Spleen (tissue), 11 donors: ENCODE results near the gene DCTN3. TPM values are rescaled to one million over a fixed set of nuclear protein-coding genes. Genes with fewer than 3 reads are reported as not detected.
A peak's percentile ranks its signal among the peaks of the same experiment; 100 is the strongest.
"Not testable (repeated sequence)": the region's sequence is repeated elsewhere in the genome, so short reads cannot be mapped to it uniquely, and the experiment has no call there.

ENCODE experiments used
- DNase-seq: peaks from one replicate; pipeline ENCODE4 v3.0.0-alpha.2; 2020
- H3K27ac ChIP-seq, 8 donors: fragments of 200-600 bp; sonication (generic) in 7 of 8; 1 replicate in 4 of 8; 2 replicates in 4 of 8; pipeline versions ENCODE4 v1.5.0 to v1.8.0; 2016 to 2021; ENCODE audit warnings: inconsistent platforms in 4 of 8, mild to moderate bottlenecking in 4 of 8, moderate library complexity in 1 of 8
- H3K27me3 ChIP-seq, 7 donors: fragments of 200-600 bp; sonication (generic) in 6 of 7; replicated peaks in 1 of 7; 1 replicate in 4 of 7; 2 replicates in 3 of 7; pipeline versions ENCODE4 v1.5.0 to v1.8.0; 2016 to 2021; ENCODE audit warnings: inconsistent platforms in 3 of 7, mild to moderate bottlenecking in 1 of 7
- H3K36me3 ChIP-seq, 6 donors: fragments of 200-600 bp; sonication (generic) in 5 of 6; 1 replicate in 4 of 6; 2 replicates in 2 of 6; pipeline versions ENCODE4 v1.5.0 to v1.8.0; 2016 to 2021; ENCODE audit warnings: inconsistent platforms in 2 of 6
- H3K4me1 ChIP-seq, 6 donors: fragments of 200-600 bp; sonication (generic) in 5 of 6; 1 replicate in 3 of 6; 2 replicates in 3 of 6; pipeline versions ENCODE4 v1.5.0 to v1.8.0; 2016 to 2021; ENCODE audit warnings: inconsistent platforms in 3 of 6
- H3K4me3 ChIP-seq, 8 donors: fragments of 200-600 bp; sonication (generic) in 7 of 8; 1 replicate in 4 of 8; 2 replicates in 4 of 8; pipeline versions ENCODE4 v1.5.0 to v1.8.0; 2016 to 2021; ENCODE audit warnings: inconsistent platforms in 4 of 8, mild to moderate bottlenecking in 4 of 8, moderate library complexity in 2 of 8
- H3K9me3 ChIP-seq, 8 donors: fragments of 200-600 bp; sonication (generic) in 7 of 8; 1 replicate in 4 of 8; 2 replicates in 4 of 8; pipeline versions ENCODE4 v1.5.0 to v1.8.0; 2016 to 2021; ENCODE audit warnings: inconsistent platforms in 4 of 8
- CTCF ChIP-seq, 11 experiments: fragments of 200-600 bp in 7 of 11; fragments of 450-650 bp in 4 of 11; sonication (generic) in 4 of 11; IDR thresholded peaks in 8 of 11; conservative IDR thresholded peaks in 3 of 11; 1 replicate in 7 of 11; 2 replicates in 4 of 11; pipeline versions ENCODE4 v1.4.0 to v1.8.0; 2016 to 2021; ENCODE audit warnings: antibody characterized with exemption in 11 of 11, inconsistent platforms in 4 of 11, mild to moderate bottlenecking in 1 of 11
- POLR2A ChIP-seq, 3 donors: fragments of 450-650 bp; IDR thresholded peaks; one replicate each; pipeline ENCODE4 v1.5.1; 2017; ENCODE audit warnings: antibody characterized with exemption in 3 of 3, mild to moderate bottlenecking in 1 of 3
- POLR2AphosphoS5 ChIP-seq, 3 donors: sonication (generic); formaldehyde crosslinking; IDR thresholded peaks; one replicate each; pipeline ENCODE4 v1.5.1; 2017; ENCODE audit warnings: antibody characterized with exemption in 3 of 3
- WGBS, 5 donors: extraction: QIAGEN DNeasy Blood & Tissue Kit in 3 of 5; methylation state at CpG; one replicate each; pipeline versions ENCODE4 v1.1.5 to v1.1.7; 2013 to 2018; 5-methylcytosine and 5-hydroxymethylcytosine counted together
- intact Hi-C: fragments of 100-400 bp; cut with DNase I; formaldehyde crosslinking; loops from one replicate; pipeline ENCODE4 v1.15.0; 2023; ENCODE audit warnings: low total_unique reads
- polyA plus RNA-seq, 3 donors: library from polyadenylated mRNA; stranded (reverse); fragments of 200-250 nt; gene quantifications; one replicate each; pipeline ENCODE4 v1.2.1, GENCODE V29; 2013
- total RNA-seq, 7 donors: library from RNA; depleted of rRNA in 3 of 7; stranded (reverse); fragments of >200 nt in 3 of 7; fragmentation: NEBNext Ultra II Directional in 4 of 7; extraction: Animal tissue kit (Norgen Biotek cat#: 25700) in 4 of 7; gene quantifications; one replicate each; pipeline versions ENCODE4 v1.1.0 to v1.2.1, GENCODE V29; 2016 to 2021
- donor health status: healthy with polysubstance abuse.
- donor health status: DM: no; HTN: no; CAD: no; lungs with moderate emphysema.
- donor health status: DM: no; HTN: no; CAD: no.
- donor health status: Bipolar disorder and iron deficiency.
- donor health status: healthy.
- donor health status: DM: no; HTN: no; CAD: no.
- donor health status: DM: yes; HTN: yes; CAD: no.

Gene DCTN3
- total and polyA plus RNA-seq, 10 donors: 43.8 to 79.8 (median 56.7) TPM

- H3K36me3 ChIP-seq: no peaks in the 10 kb centered on the region
- no peak overlapping the region for H3K4me3 ChIP-seq
- no peaks in the 10 kb centered on the region for H3K9me3 ChIP-seq
- TF ChIP-seq POLR2A (IDR thresholded peaks at IDR 0.05): no peak
- TF ChIP-seq POLR2AphosphoS5 (IDR thresholded peaks at IDR 0.05): no peak
- TF ChIP-seq CTCF (IDR thresholded peaks at IDR 0.05 in 8 of 11, conservative IDR thresholded peaks at IDR 0.05 in 3 of 11): no peak
- 96 to 100% (median 98%) methylated on average over 1 of the region's 1 CpG for WGBS, 5 donors
- DNase-seq: no peak
- H3K4me1 ChIP-seq: peaks cover 11 to 29% (median 23%) of the 10 kb centered on the region in 6 donors
- intact Hi-C loops: no loop called here
- no peak overlapping the region for H3K27ac ChIP-seq
- H3K27me3 ChIP-seq: no peaks in the 10 kb centered on the region
These were observed 22.4 kb upstream of the DCTN3 start for GRCh38 chr9:34642679-34643078.

GRCh38 chr9:34639322-34639721, 19.0 kb upstream of the DCTN3 start:
- peaks cover 0 to 13% (median 3%) of the 10 kb centered on the region in 6 donors for H3K36me3 ChIP-seq
- 85 to 95% (median 89%) methylated on average over 8 of the region's 8 CpGs for WGBS, 5 donors
- intact Hi-C loops, H3K27me3 ChIP-seq, H3K27ac ChIP-seq, H3K4me3 ChIP-seq, DNase-seq, H3K9me3 ChIP-seq: not testable (repeated sequence)
- H3K4me1 ChIP-seq: peaks cover 0 to 41% (median 33%) of the 10 kb centered on the region in 6 donors

GRCh38 chr9:34638138-34638445, 17.8 kb upstream of the DCTN3 start:
- 21 to 38% (median 22%) methylated on average over 7 of the region's 7 CpGs for WGBS, 5 donors
- peaks cover 0 to 49% (median 37%) of the 10 kb centered on the region in 6 donors for H3K4me1 ChIP-seq
- H3K27me3 ChIP-seq: no peaks in the 10 kb centered on the region
- no peak for DNase-seq
- intact Hi-C loops: no loop called here
- H3K27ac ChIP-seq: peak overlapping the region; percentile 80 to 95 (median 90)
- TF ChIP-seq POLR2AphosphoS5 (IDR thresholded peaks at IDR 0.05) (no peak), POLR2A (IDR thresholded peaks at IDR 0.05) (no peak), CTCF (IDR thresholded peaks at IDR 0.05 in 8 of 11, conservative IDR thresholded peaks at IDR 0.05 in 3 of 11) (no peak)
- H3K9me3 ChIP-seq: no peaks in the 10 kb centered on the region
- peaks cover 0 to 13% (median 3%) of the 10 kb centered on the region in 6 donors for H3K36me3 ChIP-seq
- peak overlapping the region; percentile 66 to 95 (median 72) for H3K4me3 ChIP-seq

GRCh38 chr9:34637356-34638137, 17.3 kb upstream of the DCTN3 start, which contains the start of gene SIGMAR1:
TSS of gene SIGMAR1 (minus strand) at chr9:34637787. CDS start at chr9:34637697, 90 bp downstream.
- Histone ChIP-seq H3K4me1 (peaks cover 0 to 49% (median 37%) of the 10 kb centered on the region in 6 donors), H3K27me3 (no peaks in the 10 kb centered on the region), H3K36me3 (peaks cover 0 to 13% (median 3%) of the 10 kb centered on the region in 6 donors), H3K4me3 (peak within 1 kb of the TSS; percentile 66 to 95 (median 72)), H3K27ac (peak within 1 kb of the TSS; percentile 80 to 95 (median 90)), H3K9me3 (no peaks in the 10 kb centered on the region)
- 0 to 1% (median 1%) methylated on average over 32 to 74 of the region's 74 CpGs for WGBS, 5 donors
- peak in 1 of 3 donors; percentile 72 for TF ChIP-seq POLR2A (IDR thresholded peaks at IDR 0.05)
- TF ChIP-seq POLR2AphosphoS5 (IDR thresholded peaks at IDR 0.05): peak; percentile 93 to 95 (median 95)
- peak in 7 of 11 experiments; percentile 7 to 20 (median 16) for TF ChIP-seq CTCF (IDR thresholded peaks at IDR 0.05 in 8 of 11, conservative IDR thresholded peaks at IDR 0.05 in 3 of 11)
- intact Hi-C loops: no loop called here
- peak; percentile 98 for DNase-seq
